NCI-H524 treated with DMSO at 0.1 percent for 48 hours (cell line): ENCODE results near the gene PTGES3L.

Experiments
- DNase-seq: peaks from one replicate; lab custom pipeline; 2025; lab: John Stamatoyannopoulos, UW

Gene PTGES3L

GRCh38 chr17:42979511-42980273 lies at the start of gene PTGES3L:
Gene PTGES3L, minus strand, starts transcription at chr17:42980080. Its CDS starts 27 bp downstream, at chr17:42980053.
- peak; percentile 32 for DNase-seq

DNA sequence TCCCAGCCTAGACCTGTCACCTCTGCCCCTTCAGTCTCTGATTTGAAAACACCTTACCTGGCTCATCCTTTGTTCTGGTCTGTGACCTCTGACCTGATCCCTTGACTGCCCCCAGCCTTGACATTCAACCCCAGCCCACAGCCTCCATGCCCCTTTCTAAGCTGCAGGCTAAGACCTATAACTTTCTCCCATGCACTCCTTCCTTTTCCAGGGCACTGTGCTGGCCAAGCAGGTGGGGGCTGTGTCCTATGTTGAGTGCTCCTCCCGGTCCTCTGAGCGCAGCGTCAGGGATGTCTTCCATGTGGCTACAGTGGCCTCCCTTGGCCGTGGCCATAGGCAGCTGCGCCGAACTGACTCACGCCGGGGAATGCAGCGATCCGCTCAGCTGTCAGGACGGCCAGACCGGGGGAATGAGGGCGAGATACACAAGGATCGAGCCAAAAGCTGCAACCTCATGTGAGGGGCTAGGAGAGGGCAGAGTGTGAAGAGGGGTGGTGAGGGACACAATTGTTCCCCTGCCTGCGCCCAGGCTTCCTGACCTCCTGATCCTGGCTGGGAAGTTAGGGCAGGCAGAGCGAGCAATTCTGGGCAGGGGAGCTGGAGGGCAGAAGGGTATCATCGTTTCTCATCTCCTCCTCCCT lies 48.5 kb upstream of the PTGES3L start:
- no peak for DNase-seq

DNA sequence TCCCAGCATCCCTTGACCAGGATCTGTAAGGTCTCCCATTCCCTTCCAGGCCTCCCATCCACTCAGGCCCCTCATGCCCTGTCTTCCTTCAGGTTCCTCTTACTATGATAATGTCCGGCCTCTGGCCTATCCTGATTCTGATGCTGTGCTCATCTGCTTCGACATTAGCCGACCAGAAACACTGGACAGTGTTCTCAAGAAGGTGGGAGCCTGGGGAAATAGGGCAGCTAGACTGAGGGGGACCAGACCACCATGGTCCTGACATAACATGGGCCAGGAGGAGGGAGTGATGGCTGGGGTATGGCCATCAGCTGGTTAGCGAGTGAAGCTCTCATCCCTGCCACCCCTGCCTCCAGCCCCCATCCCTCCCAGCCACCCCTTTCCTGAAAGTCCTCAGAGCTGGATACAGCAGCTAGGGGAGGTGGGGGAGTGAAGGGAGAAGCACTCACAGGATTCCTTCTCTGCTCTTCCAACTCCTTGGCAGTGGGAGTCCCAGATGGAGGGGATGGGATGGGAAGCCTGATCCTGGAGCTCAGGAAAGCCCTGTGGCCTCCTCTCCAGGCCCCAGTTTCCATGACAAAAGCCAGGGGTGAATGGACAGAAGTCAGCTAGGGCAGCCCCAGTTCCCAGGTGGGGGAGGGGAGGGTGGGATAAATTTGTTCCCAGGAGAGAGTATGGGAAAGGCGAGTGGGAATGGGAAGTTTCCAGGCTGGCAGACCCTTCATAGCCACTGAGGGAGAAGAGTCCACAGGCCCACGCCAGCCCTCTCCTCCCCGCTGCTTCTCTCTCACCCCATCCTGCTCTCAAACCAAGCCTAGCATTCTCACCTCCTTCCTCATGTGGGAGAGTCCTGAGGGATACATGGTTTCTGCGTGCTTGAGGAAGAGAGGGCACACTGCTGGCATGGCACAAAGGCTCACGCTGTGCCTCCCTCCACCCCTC lies 47.5 kb upstream of the PTGES3L start:
- no peak for DNase-seq

DNA sequence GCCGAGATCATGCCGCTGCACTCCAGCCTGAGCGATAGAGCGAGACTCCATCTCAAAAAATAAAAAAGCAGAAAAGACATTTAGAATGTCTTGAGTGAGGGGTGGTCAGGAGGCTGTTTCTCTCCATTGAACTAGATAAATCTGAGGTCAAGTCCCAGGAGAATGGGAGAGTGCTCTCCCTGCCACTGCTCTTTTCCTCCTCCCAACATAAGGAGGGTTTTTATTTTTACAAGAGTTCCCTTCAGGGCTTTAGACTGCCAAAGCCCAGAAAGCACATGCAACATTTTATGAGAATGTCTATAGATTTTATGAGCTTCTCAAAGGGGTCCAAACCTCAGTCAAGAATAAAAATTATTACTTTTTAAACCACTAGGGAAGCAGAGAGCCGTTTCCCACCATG lies 46.7 kb upstream of the PTGES3L start:
- no peak for DNase-seq

DNA sequence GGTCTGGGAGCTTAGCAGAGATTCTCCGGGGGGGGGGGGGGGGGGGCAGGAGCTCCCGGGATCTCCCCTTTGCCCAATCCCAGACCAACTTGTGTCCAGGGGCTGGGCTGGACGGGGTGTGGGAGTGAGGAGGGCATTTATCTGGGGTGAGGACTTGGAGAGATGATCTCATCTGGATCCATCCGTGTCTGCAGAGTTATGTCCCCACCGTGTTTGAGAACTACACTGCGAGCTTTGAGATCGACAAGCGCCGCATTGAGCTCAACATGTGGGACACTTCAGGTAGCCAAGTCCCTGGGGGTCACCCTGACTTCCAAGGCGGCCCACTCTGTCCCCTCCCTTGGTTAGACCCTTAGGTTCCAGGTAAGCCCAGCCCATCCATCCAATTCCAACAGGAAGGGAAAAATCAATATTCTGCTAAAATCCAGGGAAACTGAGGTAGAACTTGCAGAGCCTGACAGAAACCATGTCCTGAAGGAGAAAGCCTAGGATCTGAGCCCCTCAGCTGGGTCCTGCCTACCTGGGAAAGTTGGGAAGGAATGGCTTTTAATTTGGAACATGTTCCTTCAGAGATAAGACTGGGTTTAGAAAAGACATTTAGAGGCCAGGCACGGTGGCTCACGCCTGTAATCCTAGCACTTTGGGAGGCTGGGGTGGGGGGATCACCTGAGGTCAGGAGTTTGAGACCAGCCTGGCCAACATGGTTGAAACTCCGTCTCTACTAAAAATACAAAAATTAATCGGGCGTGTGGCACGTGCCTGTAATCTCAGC lies 46.1 kb upstream of the PTGES3L start:
- DNase-seq = no peak

GRCh38 chr17:43025290-43025657 lies 45.4 kb upstream of the PTGES3L start:
- DNase-seq = no peak

DNA sequence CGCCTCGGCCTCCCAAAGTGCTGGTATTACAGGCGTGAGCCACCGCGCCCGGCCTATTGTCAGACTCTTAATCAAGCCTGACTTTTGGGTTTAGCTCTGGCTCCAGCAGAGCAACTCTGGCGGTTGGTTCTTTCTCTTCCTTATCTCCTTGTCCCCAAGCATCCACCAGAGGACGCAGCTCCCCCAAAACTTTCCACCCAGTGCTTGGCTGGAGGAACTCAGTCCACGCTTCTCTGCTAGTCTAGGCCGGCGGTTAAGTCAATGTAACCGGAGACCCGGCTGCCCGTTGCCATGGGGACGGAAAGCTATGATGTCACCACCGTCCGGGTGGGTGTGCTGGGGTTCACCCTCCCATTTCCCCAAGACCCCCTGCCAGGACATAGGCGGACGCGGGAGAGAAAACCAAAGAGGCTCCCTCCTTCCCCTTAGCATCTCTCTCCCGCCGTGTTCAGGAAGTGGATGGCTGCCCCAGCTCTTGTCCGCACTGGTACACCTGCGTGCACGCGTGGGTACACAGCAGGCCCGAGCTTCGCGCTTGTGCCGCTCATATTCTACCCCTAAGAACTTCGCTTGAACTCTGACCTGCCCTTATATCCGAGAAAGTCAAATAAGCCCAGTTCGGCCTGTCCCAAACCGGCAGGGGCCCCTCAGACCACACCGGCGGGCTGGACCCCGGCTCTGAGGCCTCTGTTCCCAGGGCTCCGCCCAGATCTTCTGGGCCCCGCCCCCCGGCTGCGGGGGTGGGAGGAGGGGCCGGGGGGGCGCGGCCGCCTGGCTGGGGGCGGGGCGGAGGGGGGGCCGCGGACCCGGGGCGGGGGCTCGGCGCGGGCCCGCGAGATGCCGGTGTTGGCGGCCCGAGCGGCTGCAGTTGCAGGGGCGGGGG lies 44.8 kb upstream of the PTGES3L start, which contains the start of gene RND2:
Gene RND2 (plus strand): TSS at position 825 of the 883 bp plus-strand sequence. CDS start 117 bp downstream, outside the sequence.
- DNase-seq = peak; percentile 92

DNA sequence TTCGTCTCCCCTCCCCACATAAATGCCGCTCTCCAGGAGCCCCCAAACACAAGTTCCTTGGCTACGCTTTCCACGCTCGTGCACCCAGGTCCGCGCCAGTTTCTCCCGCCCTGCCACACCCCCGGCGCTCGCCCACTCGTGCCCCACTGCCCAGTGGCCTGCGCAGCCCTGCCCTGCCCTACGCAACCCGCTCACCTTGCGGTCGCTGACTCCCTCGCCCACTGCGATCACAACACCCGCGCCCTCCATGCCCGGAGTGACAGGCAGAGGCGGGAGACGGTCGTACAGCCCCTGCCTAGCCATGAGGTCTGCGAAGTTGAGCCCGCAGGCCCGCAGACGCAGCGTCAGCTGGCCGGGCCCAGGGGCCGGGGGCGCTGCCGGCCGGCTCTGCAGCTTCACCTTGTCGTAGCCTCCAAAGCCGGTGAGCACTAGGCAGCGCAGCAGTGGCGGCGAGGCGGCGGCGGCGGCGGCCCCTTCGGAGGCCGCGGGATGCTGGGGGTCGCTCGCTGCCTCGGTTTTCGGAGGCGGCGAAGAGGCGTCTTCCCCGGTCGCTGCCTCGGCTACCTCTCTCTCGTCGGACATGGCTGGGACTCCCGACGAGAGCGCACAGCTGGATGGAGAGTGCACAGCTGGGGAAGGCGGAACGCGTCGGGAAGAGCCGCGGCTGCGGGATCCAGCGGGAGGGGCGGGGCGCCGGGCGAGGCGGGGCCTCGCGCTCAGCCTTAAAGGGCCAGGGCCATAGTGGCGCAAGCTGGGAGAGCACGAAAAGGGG lies 42.0 kb upstream of the PTGES3L start, which contains the start of gene VAT1:
Gene VAT1 (minus strand): TSS at position 645 of the 772 bp plus-strand sequence. CDS start 63 bp downstream, at position 582.
- peak; percentile 14 for DNase-seq

DNA sequence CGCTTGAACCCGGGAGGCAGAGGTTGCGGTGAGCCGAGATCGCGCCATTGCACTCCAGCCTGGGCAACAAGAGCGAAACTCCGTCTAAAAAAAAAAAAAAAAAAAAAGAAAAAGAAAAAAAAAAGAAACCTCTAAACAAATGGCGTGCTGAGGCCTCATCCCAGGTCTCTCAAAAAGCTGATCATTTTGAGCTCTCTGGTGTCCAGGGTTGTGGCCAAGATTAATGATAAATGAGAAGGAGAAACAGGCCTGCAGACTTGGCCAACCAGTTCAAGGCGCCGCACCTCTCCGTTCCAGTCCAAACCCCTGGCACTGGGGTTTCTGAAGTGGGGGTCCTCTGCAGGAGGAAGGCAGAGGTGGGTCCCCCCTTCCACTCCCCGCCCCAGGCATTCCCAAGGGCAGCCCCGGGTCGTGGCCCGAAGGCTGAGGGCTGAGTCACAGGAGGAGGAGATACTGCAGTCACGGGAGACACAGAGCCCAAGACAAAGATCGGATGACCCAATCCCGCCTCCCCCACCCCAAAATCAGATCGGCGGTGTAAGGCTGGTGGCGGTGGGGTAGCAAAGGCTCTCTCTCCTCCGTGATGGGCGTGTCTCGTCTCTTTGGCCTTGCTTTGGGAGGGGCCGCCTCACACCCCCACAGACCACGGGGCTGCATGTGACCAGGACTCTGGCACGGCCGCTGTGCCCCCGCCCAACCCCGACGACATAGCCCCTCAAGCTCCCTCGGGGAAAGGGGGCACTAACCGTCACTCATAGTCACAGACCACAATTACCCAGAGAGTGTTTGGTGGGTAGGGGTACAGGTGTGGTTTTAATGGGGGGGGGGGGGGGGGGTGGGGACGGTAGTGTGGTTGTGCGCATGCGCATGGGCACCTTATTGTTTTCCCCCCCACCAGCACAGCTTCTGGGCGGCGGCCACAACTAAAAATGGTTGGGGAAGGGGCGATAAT lies 41.2 kb upstream of the PTGES3L start:
- DNase-seq = no peak

DNA sequence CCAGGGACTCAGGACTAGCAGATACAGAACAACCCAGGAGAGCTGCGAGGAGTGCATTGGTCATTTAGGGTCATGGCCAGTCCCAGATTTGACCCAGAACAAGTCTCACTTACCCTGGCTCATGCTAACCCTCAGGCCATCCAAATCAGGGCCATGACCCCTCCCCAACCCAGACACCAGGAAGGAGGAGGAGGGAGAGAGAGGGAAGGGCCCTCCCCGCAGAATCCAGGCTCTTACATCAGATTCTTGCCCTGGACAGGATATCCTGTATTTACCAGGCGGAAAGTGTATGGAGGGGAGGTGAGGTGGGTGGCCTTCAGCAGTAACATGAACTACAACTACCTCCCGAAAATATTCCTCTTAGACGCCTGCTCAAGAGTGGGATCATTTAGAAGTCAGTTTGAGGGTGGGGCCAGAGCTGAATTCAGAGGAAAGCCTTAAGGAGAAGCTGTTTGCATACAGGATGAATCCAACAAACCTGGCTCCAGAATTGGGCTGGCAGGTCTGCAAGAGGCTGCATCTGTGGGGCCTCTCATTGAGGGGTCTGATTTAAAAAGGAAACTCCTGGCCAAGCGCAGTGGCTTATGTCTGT lies 40.2 kb upstream of the PTGES3L start:
- DNase-seq = no peak

DNA sequence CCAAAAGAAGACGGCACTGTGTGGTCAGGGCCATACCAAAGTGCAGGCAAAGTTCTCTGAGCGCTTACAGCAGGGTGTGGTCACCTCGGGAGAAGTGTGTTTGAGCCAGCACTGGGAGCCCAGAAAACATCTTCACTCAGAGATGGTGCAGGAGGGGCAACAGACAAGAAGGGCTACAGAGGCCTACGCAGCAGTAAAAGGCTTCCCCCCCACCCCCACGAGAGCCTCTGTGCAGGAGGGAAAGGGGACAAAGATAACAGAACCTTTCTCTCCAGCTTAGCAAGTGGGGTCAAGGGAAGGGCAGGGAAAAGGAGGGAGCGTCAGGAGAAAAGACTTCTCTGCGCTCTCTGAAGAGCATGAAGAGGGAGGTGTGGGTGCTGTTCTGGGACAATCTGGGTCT lies 39.5 kb upstream of the PTGES3L start:
- DNase-seq = no peak

DNA sequence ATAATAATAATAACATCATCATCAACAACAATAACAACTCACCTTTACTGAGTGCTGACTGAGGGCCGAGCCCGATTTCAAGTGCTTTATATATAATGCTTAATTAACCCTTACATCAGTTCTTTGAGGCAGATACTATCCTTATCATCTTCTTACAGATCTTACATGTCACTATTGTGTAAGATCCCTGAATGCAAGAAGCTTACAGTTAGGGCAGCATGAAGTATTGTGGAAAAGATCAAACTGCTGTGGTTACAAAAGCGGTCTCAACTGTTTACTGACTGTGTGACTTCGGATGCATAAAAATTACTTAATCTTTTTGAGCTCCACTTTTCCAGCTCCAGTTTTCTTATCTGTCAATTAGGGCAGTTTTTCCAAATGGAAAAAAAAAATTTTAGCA lies 39.1 kb upstream of the PTGES3L start:
- DNase-seq = no peak

DNA sequence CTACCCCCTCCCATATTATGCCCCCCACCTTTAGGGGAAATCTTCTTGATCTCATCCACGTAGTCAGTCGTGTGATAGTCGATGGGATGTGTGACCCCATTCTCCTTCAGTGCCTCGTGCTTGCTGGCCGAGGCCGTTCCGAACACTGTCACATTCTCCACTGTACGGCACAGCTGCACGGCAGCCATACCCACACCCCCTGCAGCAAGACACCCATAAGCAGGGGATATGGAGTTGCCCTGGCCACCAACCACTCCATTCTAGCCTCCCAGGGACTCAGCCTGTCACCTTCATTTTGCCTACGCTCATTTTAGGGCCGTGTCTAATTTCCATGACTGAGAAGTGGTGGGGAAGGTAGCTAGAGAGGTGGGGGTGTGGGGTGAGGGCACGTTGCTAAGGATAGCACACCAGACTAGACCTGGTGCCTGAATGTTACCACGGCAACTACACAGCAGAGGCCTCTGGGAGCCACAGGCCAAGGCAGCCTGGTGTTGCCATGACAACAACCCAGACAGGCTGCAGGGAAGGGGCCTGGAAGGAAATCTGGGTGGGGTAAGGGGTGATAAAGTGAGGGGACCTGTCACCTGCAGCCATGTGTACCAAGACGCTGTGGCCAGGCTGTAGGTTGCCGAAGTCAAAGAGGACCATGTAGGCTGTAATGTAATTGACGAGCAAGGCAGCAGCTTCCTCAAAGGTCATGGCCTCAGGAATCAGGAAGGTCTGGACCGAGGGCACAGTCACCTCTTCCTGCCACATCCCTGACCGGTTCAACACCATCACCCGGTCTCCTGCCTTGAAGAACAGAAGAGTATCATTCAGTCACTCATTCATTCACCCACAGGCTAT lies 38.4 kb upstream of the PTGES3L start:
- no peak for DNase-seq

- DNase-seq = no peak
Observed at GRCh38 chr17:43016216-43016615, 36.3 kb upstream of the PTGES3L start.

GRCh38 chr17:43015579-43015978 lies 35.7 kb upstream of the PTGES3L start:
- DNase-seq = no peak

GRCh38 chr17:43014649-43015542 lies 35.0 kb upstream of the PTGES3L start:
- DNase-seq = no peak
